Posterior vena cava (tissue), 2 donors: ENCODE measurements around the gene CFAP107. TPM values are rescaled to one million over a fixed set of nuclear protein-coding genes. Genes with fewer than 3 reads are reported as not detected.
"Not testable (repeated sequence)": the region's sequence is repeated elsewhere in the genome, so short reads cannot be mapped to it uniquely, and the experiment has no call there.

Source experiments
- DNase-seq: peaks from one replicate; pipeline ENCODE4 v3.0.0-alpha.2; 2020; ENCODE audit warnings: low spot score
- intact Hi-C, 2 donors: fragments of 100-400 bp; cut with DNase I; formaldehyde crosslinking; loops; one replicate each; pipeline versions ENCODE4 v1.14.1 to v1.14.2; 2022 to 2023
- total RNA-seq, 2 donors: library from RNA; stranded (reverse); fragmentation: NEBNext Ultra II Directional; extraction: Animal tissue kit (Norgen Biotek cat#: 25700); gene quantifications; one replicate each; pipeline ENCODE4 v1.2.1, GENCODE V29; 2021
- donor health status: DM: yes; HTN: yes; CAD: no.
- donor health status: DM: yes; HTN: yes; CAD: no.

CFAP107 gene
- total RNA-seq, 2 donors from 2014 or later, result not detected

GRCh38 chr1:12774801-12775345 lies 28.9 kb downstream of the CFAP107 start:
- intact Hi-C loops, result no loop called here
- DNase-seq, result no peak

- intact Hi-C loops, result no loop called here
- no peak for DNase-seq
Observed at GRCh38 chr1:12775443-12775842, 29.4 kb downstream of the CFAP107 start.

- intact Hi-C loops, result no loop called here
- no peak for DNase-seq
Observed at GRCh38 chr1:12776801-12777557, 31.0 kb downstream of the CFAP107 start.

- intact Hi-C loops, result no loop called here
- DNase-seq, result no peak
Observed at GRCh38 chr1:12778061-12778460, 32.1 kb downstream of the CFAP107 start.

- intact Hi-C loops, result no loop called here
Observed at GRCh38 chr1:12778907-12779306, 32.9 kb downstream of the CFAP107 start.

GRCh38 chr1:12781488-12781887 lies 35.5 kb downstream of the CFAP107 start:
- DNase-seq, intact Hi-C loops: not testable (repeated sequence)

More at GRCh38 chr1:12778907-12779306, 32.9 kb downstream of the CFAP107 start:
- DNase-seq, result no peak

- intact Hi-C loops, DNase-seq: not testable (repeated sequence)
Observed at GRCh38 chr1:12783783-12784182, 37.8 kb downstream of the CFAP107 start.

- DNase-seq, intact Hi-C loops: not testable (repeated sequence)
Observed at GRCh38 chr1:12784729-12785128, 38.7 kb downstream of the CFAP107 start.

GRCh38 chr1:12791097-12791496 lies 45.1 kb downstream of the CFAP107 start, which contains the start of gene PRAMEF1:
Gene PRAMEF1 (plus strand): TSS chr1:12791397. CDS start chr1:12793228, 1,831 bp downstream.
- DNase-seq, intact Hi-C loops: not testable (repeated sequence)

GRCh38 chr1:12798911-12799310 lies 52.9 kb downstream of the CFAP107 start:
- DNase-seq, result no peak
- intact Hi-C loops, result no loop called here

- DNase-seq, result no peak
- intact Hi-C loops, result no loop called here
Observed at GRCh38 chr1:12799730-12800129, 53.7 kb downstream of the CFAP107 start.

- intact Hi-C loops, result no loop called here
- no peak for DNase-seq
Observed at GRCh38 chr1:12809933-12810332, 63.9 kb downstream of the CFAP107 start.

- no peak for DNase-seq
- intact Hi-C loops, result no loop called here
Observed at GRCh38 chr1:12810691-12811408, 64.8 kb downstream of the CFAP107 start.

- DNase-seq, result no peak
- intact Hi-C loops, result no loop called here
Observed at GRCh38 chr1:12811409-12811784, 65.4 kb downstream of the CFAP107 start.

Other genes starting within 250 kb of the CFAP107 start
- gene DHRS3, start 128.0 kb upstream of the CFAP107 start, total RNA-seq, result 100 to 1,000 TPM; 107 to 144 TPM
- gene AADACL4, start 102.1 kb upstream of the CFAP107 start, total RNA-seq, result not detected
- gene AADACL3, start 30.1 kb upstream of the CFAP107 start, total RNA-seq, result not detected
- gene PRAMEF12, start 27.5 kb downstream of the CFAP107 start, total RNA-seq, result not detected
- not detected for gene PRAMEF1, start 45.2 kb downstream of the CFAP107 start, total RNA-seq
- gene PRAMEF11, start 85.2 kb downstream of the CFAP107 start, total RNA-seq, result not detected
- gene HNRNPCL1, start 102.5 kb downstream of the CFAP107 start, total RNA-seq, result not detected
- not detected for gene PRAMEF2, start 110.9 kb downstream of the CFAP107 start, total RNA-seq
- gene PRAMEF4, start 140.0 kb downstream of the CFAP107 start, total RNA-seq, result not detected
- not detected for gene PRAMEF10, start 152.1 kb downstream of the CFAP107 start, total RNA-seq
- not detected for gene PRAMEF7, start 170.4 kb downstream of the CFAP107 start, total RNA-seq
- not detected for gene PRAMEF6, start 201.4 kb downstream of the CFAP107 start, total RNA-seq